Upper lobe of right lung (tissue), 1 donor: ENCODE results near the gene ADSL. TPM values are rescaled to one million over a fixed set of nuclear protein-coding genes. Genes with fewer than 3 reads are reported as not detected.

Source experiments
- ATAC-seq: fragments of 200-7000 bp; cut with Tn5 transposase; one replicate; pipeline ENCODE4 v1.9.1; 2020; ENCODE audit warnings: mild to moderate bottlenecking, moderate library complexity
- DNase-seq: peaks from one replicate; pipeline ENCODE4 v3.0.0-alpha.2; 2020
- H3K27ac ChIP-seq: fragments of 200-600 bp; one replicate; pipeline ENCODE4 v1.8.0; 2022
- H3K27me3 ChIP-seq: fragments of 200-600 bp; one replicate; pipeline ENCODE4 v1.8.0; 2022; ENCODE audit warnings: mild to moderate bottlenecking
- H3K36me3 ChIP-seq: fragments of 200-600 bp; one replicate; pipeline ENCODE4 v1.8.0; 2022
- H3K4me1 ChIP-seq: fragments of 200-600 bp; one replicate; pipeline ENCODE4 v1.8.0; 2022
- H3K4me3 ChIP-seq: fragments of 200-600 bp; one replicate; pipeline ENCODE4 v1.8.0; 2022; ENCODE audit warnings: mild to moderate bottlenecking
- H3K9me3 ChIP-seq: fragments of 200-600 bp; one replicate; pipeline ENCODE4 v1.8.0; 2022
- CTCF ChIP-seq: fragments of 200-600 bp; IDR thresholded peaks from one replicate; pipeline ENCODE4 v1.8.0; 2022; ENCODE audit warnings: antibody characterized with exemption
- intact Hi-C: fragments of 100-400 bp; cut with DNase I; formaldehyde crosslinking; loops from one replicate; pipeline ENCODE4 v1.11.0; 2022
- total RNA-seq: library from RNA; stranded (reverse); fragmentation: NEBNext Ultra II Directional; extraction: Animal tissue kit (Norgen Biotek cat#: 25700); gene quantifications from one replicate; pipeline ENCODE4 v1.2.1, GENCODE V29; 2021
- donor health status: DM: no; HTN: yes; CAD: no; lungs with severe emphysema.

ADSL gene
- total RNA-seq, 1 donor from 2014 or later, result 38.7 TPM

DNA sequence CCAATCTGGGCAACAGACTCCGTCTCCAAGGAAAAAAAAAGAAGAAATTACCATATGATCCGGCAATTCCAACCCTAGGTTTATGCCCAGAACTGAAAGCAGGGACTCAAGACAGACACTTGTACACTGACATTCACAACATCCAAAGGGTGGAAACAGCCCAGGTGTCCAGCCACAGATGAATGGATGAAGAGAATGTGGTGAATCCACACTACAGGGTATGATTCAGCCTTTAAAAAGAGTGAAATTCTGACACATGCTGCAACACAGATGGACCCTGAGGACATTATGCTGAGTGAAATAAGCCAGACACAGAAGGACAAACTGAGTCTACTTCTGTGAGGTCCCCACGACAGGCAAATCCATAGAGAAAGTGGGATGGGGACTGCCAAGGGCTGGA, 68.0 kb downstream of the ADSL start:
- no peak overlapping the region for H3K27ac ChIP-seq
- H3K36me3 ChIP-seq, result peaks cover 61% of the 10 kb centered on the region
- intact Hi-C loops, result no loop called here
- no peaks in the 10 kb centered on the region for H3K9me3 ChIP-seq
- no peaks in the 10 kb centered on the region for H3K27me3 ChIP-seq
- no peak for TF ChIP-seq CTCF
- no peak overlapping the region for H3K4me3 ChIP-seq
- DNase-seq (no peak), ATAC-seq (no peak)
- peaks cover 12% of the 10 kb centered on the region for H3K4me1 ChIP-seq

DNA sequence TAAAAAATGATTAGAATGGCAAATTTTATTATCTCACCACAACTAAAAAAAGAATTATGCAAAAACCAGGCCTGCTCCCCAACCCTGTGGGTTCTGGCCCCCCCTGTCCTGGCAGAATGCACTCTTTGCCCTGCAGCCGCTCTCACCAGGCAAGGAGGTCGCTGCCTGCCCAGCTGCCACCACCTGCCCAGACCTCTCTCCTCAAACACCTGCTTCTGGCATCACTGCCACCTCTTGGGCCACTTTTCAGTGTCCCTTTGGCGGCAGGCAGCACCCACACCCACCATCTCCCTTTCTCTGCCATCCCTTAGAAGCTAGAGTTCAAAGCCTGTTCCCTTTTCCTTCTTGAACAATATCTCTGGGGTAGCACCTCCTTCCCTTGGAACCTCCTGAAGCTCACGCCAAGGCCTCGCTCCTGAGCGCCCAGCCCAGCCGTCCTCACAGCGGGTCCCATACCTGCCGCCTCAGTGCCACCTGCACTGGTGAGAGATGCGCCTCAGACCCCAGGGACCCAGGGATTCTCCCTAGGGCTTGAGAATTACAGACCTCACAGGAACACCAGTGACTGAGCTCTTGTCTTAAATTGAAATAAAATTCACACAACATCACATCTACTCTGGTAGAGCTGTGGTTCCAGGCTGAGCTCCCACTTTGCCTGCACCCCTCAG, 68.7 kb downstream of the ADSL start:
- Histone ChIP-seq H3K27ac (no peak overlapping the region), H3K9me3 (no peaks in the 10 kb centered on the region), H3K36me3 (peaks cover 61% of the 10 kb centered on the region), H3K27me3 (no peaks in the 10 kb centered on the region), H3K4me1 (peaks cover 12% of the 10 kb centered on the region), H3K4me3 (no peak overlapping the region)
- intact Hi-C loops, result no loop called here
- no peak for ATAC-seq
- no peak for DNase-seq
- TF ChIP-seq CTCF, result no peak

DNA sequence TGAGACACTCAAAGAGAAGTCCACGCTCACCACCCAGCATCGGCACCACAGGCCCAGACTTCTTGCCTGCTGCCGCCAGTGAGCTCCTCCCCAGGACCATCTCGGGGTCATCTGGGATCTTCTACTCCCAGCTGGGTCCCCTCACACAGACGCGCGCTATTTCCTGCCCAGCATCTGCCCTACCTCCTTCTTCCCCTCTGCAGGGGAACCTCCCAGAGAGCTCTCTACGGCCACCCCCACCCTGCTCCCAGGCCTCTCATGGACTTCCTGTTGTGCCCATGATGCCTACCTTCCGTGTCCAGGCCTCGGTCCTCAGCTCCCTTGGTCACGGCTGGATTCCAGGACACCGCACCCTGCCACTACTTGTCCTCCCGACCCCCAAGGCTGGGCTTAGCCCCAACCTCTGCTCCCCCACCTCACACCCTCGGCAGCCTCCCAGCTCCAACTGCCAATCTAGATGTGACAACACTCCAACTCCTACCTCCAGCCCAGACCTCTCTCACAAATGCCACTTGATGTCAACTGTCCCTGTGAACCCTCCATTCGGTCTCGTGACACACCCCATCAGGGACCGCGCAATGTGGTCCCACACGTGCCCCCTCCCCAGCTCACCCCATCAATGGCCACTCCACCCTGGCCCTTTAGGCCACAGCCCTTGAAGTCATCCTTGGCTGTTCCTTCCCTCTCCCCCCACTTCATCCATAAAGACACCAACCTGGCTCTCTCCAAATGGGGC, 69.4 kb downstream of the ADSL start:
- H3K9me3 ChIP-seq, result no peaks in the 10 kb centered on the region
- H3K4me3 ChIP-seq, result no peak overlapping the region
- DNase-seq, result peak; percentile 57
- H3K4me1 ChIP-seq, result peaks cover 12% of the 10 kb centered on the region
- H3K36me3 ChIP-seq, result peaks cover 61% of the 10 kb centered on the region
- no peaks in the 10 kb centered on the region for H3K27me3 ChIP-seq
- peak; percentile 70 for ATAC-seq
- intact Hi-C loops, result no loop called here
- TF ChIP-seq CTCF, result no peak
- peak overlapping the region; percentile 42 for H3K27ac ChIP-seq

GRCh38 chr22:40416267-40416570, 69.9 kb downstream of the ADSL start:
- intact Hi-C loops, result no loop called here
- no peaks in the 10 kb centered on the region for H3K9me3 ChIP-seq
- H3K27me3 ChIP-seq, result no peaks in the 10 kb centered on the region
- H3K27ac ChIP-seq, result peak overlapping the region; percentile 42
- ATAC-seq (no peak), DNase-seq (peak; percentile 49)
- TF ChIP-seq CTCF, result no peak
- H3K36me3 ChIP-seq, result peaks cover 61% of the 10 kb centered on the region
- no peak overlapping the region for H3K4me3 ChIP-seq
- peaks cover 12% of the 10 kb centered on the region for H3K4me1 ChIP-seq

DNA sequence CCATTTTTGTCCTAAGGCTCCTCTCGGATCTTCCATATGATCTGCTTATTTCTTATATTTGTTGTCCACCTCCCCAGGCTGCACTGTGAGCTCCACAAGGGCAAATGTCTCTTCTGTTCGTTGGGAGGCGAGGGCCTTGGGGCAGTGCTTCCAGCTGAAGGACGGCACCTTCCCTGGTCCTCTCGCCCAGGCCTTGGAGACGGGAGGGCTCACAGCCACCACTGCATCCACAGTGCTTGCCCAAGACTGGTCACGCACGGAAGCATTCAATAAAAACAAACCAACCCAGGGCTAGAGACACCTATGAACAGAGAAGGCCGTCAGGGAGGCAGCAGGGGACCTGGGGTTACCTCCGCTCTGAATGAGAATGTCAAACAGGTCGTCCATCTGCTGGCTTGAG, 70.3 kb downstream of the ADSL start:
- Histone ChIP-seq H3K27me3 (no peaks in the 10 kb centered on the region), H3K36me3 (peaks cover 61% of the 10 kb centered on the region), H3K9me3 (no peaks in the 10 kb centered on the region), H3K27ac (peak overlapping the region; percentile 6), H3K4me1 (peaks cover 12% of the 10 kb centered on the region), H3K4me3 (no peak overlapping the region)
- no peak for TF ChIP-seq CTCF
- DNase-seq (peak; percentile 40), ATAC-seq (no peak)
- intact Hi-C loops, result no loop called here
